Heart left ventricle (tissue), 13 donors: Measurements from ENCODE around the gene RAB1B.

Experiments used
- CTCF ChIP-seq, 12 donors: fragments of 200-600 bp; sonication (generic) in 4 of 12; IDR thresholded peaks; one replicate each; pipeline versions ENCODE4 v1.5.0 to v1.8.0; 2018 to 2022; ENCODE audit warnings: antibody characterized with exemption in 12 of 12, mild to moderate bottlenecking in 5 of 12
- POLR2A ChIP-seq, 2 donors: fragments of 450-650 bp; IDR thresholded peaks; one replicate each; pipeline ENCODE4 v1.6.1; 2017; ENCODE audit warnings: antibody characterized with exemption in 2 of 2, mild to moderate bottlenecking in 2 of 2, moderate library complexity in 2 of 2
- donor health status: ischemic (EF 13 %, LVEDD 7.1; RV severe dilation, severe dysfunction).
- donor health status: DM: no; HTN: yes; CAD: no.
- donor health status: DM: no; HTN: no; CAD: no.
- donor health status: ischemic (EF 25% LVEDD 6.9; RV normal size, moderate dysfunction).
- donor health status: ischemic (EF 25% LVEDD 5.7; RV mildly dilated, moderate dysfunction).
- donor health status: ischemic (EF 35%, LVEDD 5.7; RV mildly dilated, moderate dysfunction).
- donor health status: nonischemic (EF 11% LVEDD 7.7; RV severe dilation, severe dysfunction).
- donor health status: DM: yes; HTN: yes; CAD: no.
- donor health status: PGD.
- donor health status: ischemic (EF 29% LVEDD 5.4; RV normal size, mild dysfunction).
- donor health status: nonischemic (EF 23%, LVEDD 6.1; RV moderate dilation, normal function).

- TF ChIP-seq CTCF (IDR thresholded peaks at IDR 0.05) (no peak), POLR2A (IDR thresholded peaks at IDR 0.05) (no peak)
These were observed 46.7 kb upstream of the RAB1B start for GRCh38 chr11:66221726-66222236.
